Thyroid gland (tissue), 4 donors: ENCODE measurements around the gene SPRY4.

Source experiments
- POLR2A ChIP-seq, 2 donors: fragments of 450-650 bp; IDR thresholded peaks; one replicate each; pipeline ENCODE4 v1.6.1; 2017; ENCODE audit warnings: antibody characterized with exemption in 2 of 2, mild to moderate bottlenecking in 2 of 2, moderate library complexity in 1 of 2
- TF ChIP-seq, protein P1 (sequence below), 6 experiments: fragments of 200-600 bp in 3 of 6; fragments of 450-650 bp in 3 of 6; sonication (generic) in 3 of 6; IDR thresholded peaks; one replicate each; pipeline ENCODE4 v1.5.1; 2016 to 2019; ENCODE audit warnings: antibody characterized with exemption in 6 of 6, mild to moderate bottlenecking in 2 of 6, inconsistent platforms in 1 of 6, moderate library complexity in 1 of 6

DNA sequence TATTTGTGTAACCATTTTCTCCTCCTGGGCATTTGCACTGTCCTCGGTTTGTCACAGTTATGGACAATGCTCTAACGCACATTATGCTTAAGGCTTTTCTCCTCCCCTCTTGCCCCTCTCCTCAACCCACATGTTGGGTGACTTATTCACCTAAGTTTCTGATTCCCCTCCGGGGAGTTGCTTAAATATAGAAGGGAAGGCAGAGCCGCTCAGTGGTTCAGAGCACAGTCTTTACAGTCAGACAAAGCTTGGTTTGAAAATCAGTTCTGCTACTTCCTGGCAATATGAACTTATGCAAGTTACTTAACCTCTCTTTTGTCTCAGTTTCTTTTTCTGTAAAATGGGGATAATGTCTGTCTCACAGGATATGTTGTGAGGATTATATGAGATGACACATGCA lies 41.2 kb upstream of the SPRY4 start:
- TF ChIP-seq, protein P1, sequence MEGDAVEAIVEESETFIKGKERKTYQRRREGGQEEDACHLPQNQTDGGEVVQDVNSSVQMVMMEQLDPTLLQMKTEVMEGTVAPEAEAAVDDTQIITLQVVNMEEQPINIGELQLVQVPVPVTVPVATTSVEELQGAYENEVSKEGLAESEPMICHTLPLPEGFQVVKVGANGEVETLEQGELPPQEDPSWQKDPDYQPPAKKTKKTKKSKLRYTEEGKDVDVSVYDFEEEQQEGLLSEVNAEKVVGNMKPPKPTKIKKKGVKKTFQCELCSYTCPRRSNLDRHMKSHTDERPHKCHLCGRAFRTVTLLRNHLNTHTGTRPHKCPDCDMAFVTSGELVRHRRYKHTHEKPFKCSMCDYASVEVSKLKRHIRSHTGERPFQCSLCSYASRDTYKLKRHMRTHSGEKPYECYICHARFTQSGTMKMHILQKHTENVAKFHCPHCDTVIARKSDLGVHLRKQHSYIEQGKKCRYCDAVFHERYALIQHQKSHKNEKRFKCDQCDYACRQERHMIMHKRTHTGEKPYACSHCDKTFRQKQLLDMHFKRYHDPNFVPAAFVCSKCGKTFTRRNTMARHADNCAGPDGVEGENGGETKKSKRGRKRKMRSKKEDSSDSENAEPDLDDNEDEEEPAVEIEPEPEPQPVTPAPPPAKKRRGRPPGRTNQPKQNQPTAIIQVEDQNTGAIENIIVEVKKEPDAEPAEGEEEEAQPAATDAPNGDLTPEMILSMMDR (IDR thresholded peaks at IDR 0.05): no peak
- TF ChIP-seq POLR2A (IDR thresholded peaks at IDR 0.05): no peak
